HG03457 (cell line): ENCODE data around the gene EXOC6B.

Source experiments
- ATAC-seq: cut with Tn5 transposase; IDR thresholded peaks from one replicate; pipeline ENCODE4 v1.9.1; 2021; ENCODE audit warnings: moderate number of reproducible peaks; ENCODE audit not compliant: unreplicated experiment

The EXOC6B gene

GRCh38 chr2:72128059-72128842 is 697.6 kb downstream of the EXOC6B start:
- no peak for ATAC-seq

GRCh38 chr2:72127401-72128058 is 698.3 kb downstream of the EXOC6B start:
- ATAC-seq, result no peak

GRCh38 chr2:72126186-72127100 is 699.4 kb downstream of the EXOC6B start:
- ATAC-seq, result no peak
